Activated naive CD4-positive, alpha-beta T cell treated with anti-CD3 and anti-CD28 coated beads, Interleukin-2, amount 10 ng/mL, durations not matched to agents 7 days and 5 days (primary cell): ENCODE measurements around the gene DPP9.
A peak's percentile ranks its signal among the peaks of the same experiment; 100 is the strongest.

Source experiments
- CTCF ChIA-PET: fragments of 350-600 bp; sonication (Branson Sonifier 250); formaldehyde crosslinking; loops from one replicate; lab custom pipeline; 2021; ENCODE audit warnings: antibody characterized with exemption; lab: Charles Lee
- DNase-seq: peaks from one replicate; pipeline ENCODE4 v3.0.0-alpha.2; 2020
- H3K27ac Mint-ChIP-seq: one replicate; pipeline ENCODE4 v1.8.0; 2021; ENCODE audit warnings: mild to moderate bottlenecking, moderate library complexity, mixed read lengths
- H3K27me3 Mint-ChIP-seq: one replicate; pipeline ENCODE4 v1.8.0; 2021; ENCODE audit warnings: mild to moderate bottlenecking, mixed read lengths
- H3K36me3 Mint-ChIP-seq: one replicate; pipeline ENCODE4 v1.8.0; 2021; ENCODE audit warnings: mixed read lengths
- H3K4me1 Mint-ChIP-seq: one replicate; pipeline ENCODE4 v1.8.0; 2021; ENCODE audit warnings: mixed read lengths
- H3K4me3 Mint-ChIP-seq: one replicate; pipeline ENCODE4 v1.8.0; 2021; ENCODE audit warnings: mild to moderate bottlenecking, moderate library complexity, mixed read lengths
- H3K9me3 Mint-ChIP-seq: one replicate; pipeline ENCODE4 v1.8.0; 2021; ENCODE audit warnings: mixed read lengths

DPP9 gene

GRCh38 chr19:4638828-4639530 lies 84.7 kb downstream of the DPP9 start, which contains the start of gene TNFAIP8L1:
TSS of gene TNFAIP8L1 (plus strand) at chr19:4639516. CDS start at chr19:4651870, 12,354 bp downstream.
- peak; percentile 99 for DNase-seq
- Mint-ChIP-seq H3K27ac (peak within 1 kb of the TSS; percentile 97), H3K27me3 (peaks cover 14% of the 10 kb centered on the region), H3K9me3 (no peaks in the 10 kb centered on the region), H3K4me3 (peak within 1 kb of the TSS; percentile 98), H3K4me1 (peaks cover 51% of the 10 kb centered on the region), H3K36me3 (peaks cover 6% of the 10 kb centered on the region)
- CTCF ChIA-PET, result interaction anchor here (0.6 to 3.3 kb wide), 2 partner anchors 71 to 161 kb away, joined by 3 to 61 read pairs; no protein-coding TSS in a partner anchor

GRCh38 chr19:4638317-4638716 lies 85.3 kb downstream of the DPP9 start:
- Mint-ChIP-seq H3K9me3 (no peaks in the 10 kb centered on the region), H3K4me1 (peaks cover 53% of the 10 kb centered on the region), H3K27me3 (peaks cover 21% of the 10 kb centered on the region), H3K4me3 (no peak overlapping the region), H3K36me3 (peaks cover 6% of the 10 kb centered on the region), H3K27ac (peak overlapping the region; percentile 97)
- CTCF ChIA-PET, result interaction anchor here (0.6 to 3.3 kb wide), 5 partner anchors 45 to 161 kb away, joined by 3 to 61 read pairs (median 11); no protein-coding TSS in a partner anchor
- no peak for DNase-seq

DNA sequence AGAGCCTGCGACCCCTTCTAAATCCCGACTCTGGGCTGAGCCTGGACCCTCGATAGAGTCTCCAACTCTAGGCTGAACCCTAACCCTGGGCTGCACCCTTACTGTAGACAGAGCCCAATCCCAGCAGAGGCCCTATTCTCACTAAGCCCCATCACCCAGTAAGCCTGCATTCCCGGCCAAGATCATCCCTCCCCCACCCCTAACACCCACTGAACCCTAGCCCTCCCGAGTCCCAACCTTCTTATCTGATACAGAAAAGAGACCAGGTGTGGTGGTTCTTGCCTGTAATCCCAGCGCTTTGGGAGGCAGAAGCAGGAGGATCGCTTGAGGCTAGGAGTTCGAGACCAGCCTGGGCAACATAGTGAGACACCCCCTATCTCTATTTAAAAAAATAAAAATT lies 86.9 kb downstream of the DPP9 start:
- peaks cover 29% of the 10 kb centered on the region for H3K27me3 Mint-ChIP-seq
- no peaks in the 10 kb centered on the region for H3K9me3 Mint-ChIP-seq
- peak overlapping the region; percentile 70 for H3K27ac Mint-ChIP-seq
- no peak for DNase-seq
- H3K4me1 Mint-ChIP-seq, result peaks cover 50% of the 10 kb centered on the region
- CTCF ChIA-PET, result interaction anchor here (1.0 to 3.3 kb wide), 18 partner anchors 11 to 182 kb away, joined by 3 to 61 read pairs (median 6); partner anchors contain the start of gene PLIN5
- H3K36me3 Mint-ChIP-seq, result peaks cover 3% of the 10 kb centered on the region
- no peak overlapping the region for H3K4me3 Mint-ChIP-seq

DNA sequence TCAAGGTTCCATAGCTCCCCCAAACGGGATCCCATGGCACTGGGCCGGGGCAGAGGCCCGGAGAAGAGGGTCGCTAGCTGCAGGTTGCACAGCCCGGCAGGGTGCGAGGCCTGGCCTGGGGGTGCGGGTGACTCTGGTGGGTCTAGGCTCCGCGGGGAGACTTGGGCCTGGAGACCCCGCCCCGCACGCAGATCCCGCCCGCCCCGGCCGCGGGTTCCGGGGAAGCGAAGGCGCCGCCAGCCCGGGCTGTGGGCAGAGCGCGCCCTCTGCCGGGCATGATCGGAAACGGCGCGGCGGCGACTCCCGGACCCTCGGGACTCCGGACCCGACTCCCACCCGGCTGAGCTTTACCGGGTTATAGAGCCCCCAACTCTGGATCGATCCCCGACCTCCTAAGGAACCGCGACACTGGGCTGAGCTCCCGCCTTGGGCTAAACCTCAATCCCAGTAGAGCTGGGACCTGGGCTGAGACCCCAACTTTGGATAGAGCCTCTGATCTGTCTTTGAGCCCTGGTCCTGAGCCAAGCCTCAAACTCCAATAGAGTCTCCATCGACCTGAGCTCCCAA lies 87.4 kb downstream of the DPP9 start:
- peaks cover 46% of the 10 kb centered on the region for H3K4me1 Mint-ChIP-seq
- H3K27ac Mint-ChIP-seq, result peak overlapping the region; percentile 70
- H3K4me3 Mint-ChIP-seq, result peak overlapping the region; percentile 43
- peak; percentile 85 for DNase-seq
- peaks cover 29% of the 10 kb centered on the region for H3K27me3 Mint-ChIP-seq
- H3K9me3 Mint-ChIP-seq, result no peaks in the 10 kb centered on the region
- H3K36me3 Mint-ChIP-seq, result peaks cover 2% of the 10 kb centered on the region
- CTCF ChIA-PET, result interaction anchor here (1.0 to 3.3 kb wide), 18 partner anchors 11 to 182 kb away, joined by 3 to 61 read pairs (median 6); partner anchors contain the start of gene PLIN5

GRCh38 chr19:4635754-4636116 lies 87.9 kb downstream of the DPP9 start:
- H3K27me3 Mint-ChIP-seq, result peaks cover 29% of the 10 kb centered on the region
- no peak for DNase-seq
- CTCF ChIA-PET, result interaction anchor here (1.3 to 3.3 kb wide), 15 partner anchors 10 to 181 kb away, joined by 3 to 61 read pairs (median 7); partner anchors contain the start of gene PLIN5
- H3K4me3 Mint-ChIP-seq, result peak overlapping the region; percentile 43
- no peaks in the 10 kb centered on the region for H3K9me3 Mint-ChIP-seq
- peaks cover 41% of the 10 kb centered on the region for H3K4me1 Mint-ChIP-seq
- no peaks in the 10 kb centered on the region for H3K36me3 Mint-ChIP-seq
- H3K27ac Mint-ChIP-seq, result no peak overlapping the region

GRCh38 chr19:4633140-4633967 lies 90.3 kb downstream of the DPP9 start:
- CTCF ChIA-PET, result interaction anchor here (0.7 to 3.4 kb wide), 11 partner anchors 11 to 283 kb away, joined by 3 to 25 read pairs (median 5); partner anchors contain the start of gene LRG1
- Mint-ChIP-seq H3K36me3 (no peaks in the 10 kb centered on the region), H3K4me3 (no peak overlapping the region), H3K27ac (no peak overlapping the region), H3K9me3 (no peaks in the 10 kb centered on the region), H3K4me1 (peaks cover 26% of the 10 kb centered on the region), H3K27me3 (peaks cover 29% of the 10 kb centered on the region)
- DNase-seq, result peak; percentile 63
